Breast epithelium (tissue), 4 donors: ENCODE data around the gene PIAS1. TPM values are rescaled to one million over a fixed set of nuclear protein-coding genes. Genes with fewer than 3 reads are reported as not detected.

Experiments
- DNase-seq, 2 donors: peaks; one replicate each; pipeline ENCODE4 v3.0.0-alpha.2; 2019; ENCODE audit warnings: low spot score in 2 of 2
- H3K27ac ChIP-seq, 2 donors: fragments of 200-600 bp; sonication (generic) in 1 of 2; one replicate each; pipeline ENCODE4 v1.5.1; 2016 to 2019; ENCODE audit warnings: mild to moderate bottlenecking in 1 of 2
- H3K27me3 ChIP-seq, 2 donors: fragments of 200-600 bp; sonication (generic) in 1 of 2; one replicate each; pipeline versions ENCODE4 v1.5.1 to v1.6.0; 2017 to 2019; ENCODE audit warnings: control low read depth in 1 of 2, mild to moderate bottlenecking in 1 of 2
- H3K36me3 ChIP-seq: fragments of 200-600 bp; one replicate; pipeline ENCODE4 v1.5.1; 2019
- H3K4me1 ChIP-seq, 2 donors: fragments of 200-600 bp; sonication (generic); one replicate each; pipeline ENCODE4 v1.5.1; 2016 to 2019; ENCODE audit warnings: control low read depth in 1 of 2
- H3K4me3 ChIP-seq, 3 donors: fragments of 200-600 bp; sonication (generic); 1 replicate in 2 of 3; 2 replicates in 1 of 3; pipeline ENCODE4 v1.5.1; 2016 to 2019; ENCODE audit warnings: mild to moderate bottlenecking in 3 of 3, moderate library complexity in 2 of 3
- H3K9me3 ChIP-seq, 2 donors: fragments of 200-600 bp; sonication (generic) in 1 of 2; one replicate each; pipeline ENCODE4 v1.5.1; 2016 to 2019; ENCODE audit warnings: control low read depth in 1 of 2
- CTCF ChIP-seq, 3 donors: fragments of 450-650 bp; IDR thresholded peaks; one replicate each; pipeline ENCODE4 v1.5.1; 2016 to 2017; ENCODE audit warnings: antibody characterized with exemption in 3 of 3, mild to moderate bottlenecking in 3 of 3, moderate library complexity in 3 of 3
- POLR2A ChIP-seq: fragments of 450-650 bp; IDR thresholded peaks from one replicate; pipeline ENCODE4 v1.6.1; 2016; ENCODE audit warnings: antibody characterized with exemption, mild to moderate bottlenecking, moderate library complexity
- POLR2AphosphoS5 ChIP-seq, 3 donors: sonication (generic); formaldehyde crosslinking; IDR thresholded peaks; one replicate each; pipeline ENCODE4 v1.6.1; 2017; ENCODE audit warnings: antibody characterized with exemption in 3 of 3
- intact Hi-C: fragments of 100-400 bp; cut with DNase I; formaldehyde crosslinking; loops from one replicate; pipeline ENCODE4 v1.15.1; 2023; ENCODE audit warnings: low total_unique reads
- total RNA-seq, 3 donors: library from RNA; depleted of rRNA; stranded (reverse); fragments of >200 nt; gene quantifications; one replicate each; pipeline ENCODE4 v1.1.0, GENCODE V29; 2016

Gene PIAS1
- total RNA-seq, 3 donors from 2014 or later = 43.9 to 77.4 (median 57.1) TPM

GRCh38 chr15:68059630-68060029 is 5.5 kb downstream of the PIAS1 start:
- no peaks in the 10 kb centered on the region for H3K27me3 ChIP-seq
- no peak overlapping the region for H3K4me3 ChIP-seq
- no peaks in the 10 kb centered on the region for H3K9me3 ChIP-seq
- no peak overlapping the region for H3K27ac ChIP-seq
- no peaks in the 10 kb centered on the region for H3K36me3 ChIP-seq
- TF ChIP-seq POLR2AphosphoS5 (IDR thresholded peaks at IDR 0.05) = no peak
- no peak for TF ChIP-seq POLR2A
- TF ChIP-seq CTCF (IDR thresholded peaks at IDR 0.05) = no peak
- no peak for DNase-seq
- intact Hi-C loops = no loop called here
- no peaks in the 10 kb centered on the region for H3K4me1 ChIP-seq

- Histone ChIP-seq H3K4me1 (no peaks in the 10 kb centered on the region), H3K27ac (no peak overlapping the region), H3K36me3 (no peaks in the 10 kb centered on the region), H3K27me3 (no peaks in the 10 kb centered on the region), H3K4me3 (no peak overlapping the region), H3K9me3 (no peaks in the 10 kb centered on the region)
- DNase-seq = no peak
- TF ChIP-seq POLR2A = no peak
- no peak for TF ChIP-seq CTCF (IDR thresholded peaks at IDR 0.05)
- no peak for TF ChIP-seq POLR2AphosphoS5 (IDR thresholded peaks at IDR 0.05)
- intact Hi-C loops = no loop called here
Observed at GRCh38 chr15:68061171-68061570, 7.1 kb downstream of the PIAS1 start.

- intact Hi-C loops = no loop called here
- no peaks in the 10 kb centered on the region for H3K9me3 ChIP-seq
- H3K36me3 ChIP-seq = no peaks in the 10 kb centered on the region
- no peaks in the 10 kb centered on the region for H3K4me1 ChIP-seq
- no peak overlapping the region for H3K4me3 ChIP-seq
- no peaks in the 10 kb centered on the region for H3K27me3 ChIP-seq
- no peak overlapping the region for H3K27ac ChIP-seq
- DNase-seq = no peak
- TF ChIP-seq POLR2A = no peak
- TF ChIP-seq CTCF (IDR thresholded peaks at IDR 0.05) = no peak
- TF ChIP-seq POLR2AphosphoS5 (IDR thresholded peaks at IDR 0.05) = no peak
Observed at GRCh38 chr15:68061602-68062001, 7.5 kb downstream of the PIAS1 start.

- H3K9me3 ChIP-seq = no peaks in the 10 kb centered on the region
- no peaks in the 10 kb centered on the region for H3K27me3 ChIP-seq
- H3K4me3 ChIP-seq = no peak overlapping the region
- TF ChIP-seq CTCF (IDR thresholded peaks at IDR 0.05) (no peak), POLR2A (no peak), POLR2AphosphoS5 (IDR thresholded peaks at IDR 0.05) (no peak)
- H3K36me3 ChIP-seq = no peaks in the 10 kb centered on the region
- no peak overlapping the region for H3K27ac ChIP-seq
- DNase-seq = no peak
- intact Hi-C loops = no loop called here
- H3K4me1 ChIP-seq = no peaks in the 10 kb centered on the region
Observed at GRCh38 chr15:68062214-68062613, 8.1 kb downstream of the PIAS1 start.

- Histone ChIP-seq H3K9me3 (no peaks in the 10 kb centered on the region), H3K27me3 (no peaks in the 10 kb centered on the region), H3K4me1 (no peaks in the 10 kb centered on the region), H3K36me3 (no peaks in the 10 kb centered on the region), H3K27ac (no peak overlapping the region), H3K4me3 (no peak overlapping the region)
- TF ChIP-seq POLR2AphosphoS5 (IDR thresholded peaks at IDR 0.05) (no peak), CTCF (IDR thresholded peaks at IDR 0.05) (no peak), POLR2A (no peak)
- DNase-seq = no peak
- intact Hi-C loops = no loop called here
Observed at GRCh38 chr15:68062946-68063465, 8.9 kb downstream of the PIAS1 start.
